ENCODE measurements around the gene ALOX5.

GRCh38 chr10:45422866-45423659, 49.0 kb downstream of the ALOX5 start:
- TF ChIP-seq IRF3 (IDR thresholded peaks at IDR 0.05; ENCODE audit: low read depth, low read length) (no peak), RAD21 (IDR thresholded peaks at IDR 0.05; ENCODE audit: low read length) (no peak), CTCF (IDR thresholded peaks at IDR 0.05) (no peak), SIN3A (IDR thresholded peaks at IDR 0.05; ENCODE audit: borderline replicate concordance, low read depth, low read length) (no peak), MXI1 (IDR thresholded peaks at IDR 0.05; ENCODE audit: low read depth, low read length) (no peak), USF1 (IDR thresholded peaks at IDR 0.05; ENCODE audit: borderline replicate concordance, low read depth) (no peak), EZH2phosphoT487 (IDR thresholded peaks at IDR 0.05; ENCODE audit: borderline replicate concordance, low read depth) (no peak)

All from SK-N-SH (cell line).